GM12878 (cell line): Measurements from ENCODE around the gene VEPH1. TPM values are rescaled to one million over a fixed set of nuclear protein-coding genes. Genes with fewer than 3 reads are reported as not detected.

Source experiments
- ATAC-seq: fragments of 200-7000 bp; cut with Tn5 transposase; 3 replicates; pipeline ENCODE4 v1.9.1; 2020; ENCODE audit warnings: mild to moderate bottlenecking, moderate library complexity
- BruUV-seq: library from RNA; stranded (reverse); fragments of 400-500 nt; replicated peaks from 2 replicates; lab custom pipeline; 2021; lab: Mats Ljungman, UMichigan
- CTCF ChIA-PET: fragments of 300-600 bp; sonication (Branson Sonifier 250); formaldehyde crosslinking; extraction: SDS; loops from one replicate; lab custom pipeline; 2021; ENCODE audit warnings: inconsistent platforms; lab: Yijun Ruan, JAX
- POLR2A ChIA-PET: fragments of 350-600 bp; formaldehyde crosslinking; extraction: SDS; loops from one replicate; lab custom pipeline; 2021; ENCODE audit warnings: inconsistent platforms; lab: Charles Lee
- RAD21 ChIA-PET: fragments of 300-600 bp; sonication (Branson Sonifier 250); formaldehyde crosslinking; loops from one replicate; lab custom pipeline; 2023; ENCODE audit warnings: antibody characterized with exemption; ENCODE audit not compliant: unreplicated experiment; lab: Charles Lee
- SMC1A ChIA-PET: fragments of 300-600 bp; sonication (Branson Sonifier 250); formaldehyde crosslinking; loops from one replicate; lab custom pipeline; 2023; ENCODE audit not compliant: unreplicated experiment, uncharacterized antibody; lab: Charles Lee
- DNase-seq: peaks from one replicate; pipeline ENCODE4 v3.0.0-alpha.2; 2011; ENCODE audit warnings: low read depth, low spot score
- FAIRE-seq: peaks from 3 replicates; lab custom pipeline; 2011; peaks lifted over from hg19 to GRCh38; lab: Jason Lieb, UNC
- H2AFZ ChIP-seq: 2 replicates; pipeline ENCODE4 v1.6.0; 2011; ENCODE audit warnings: low read depth, low read length, control low read depth; ENCODE audit not compliant: control insufficient read depth
- H3K27ac ChIP-seq: 2 replicates; pipeline ENCODE4 v1.5.1; 2011; ENCODE audit warnings: control low read depth; ENCODE audit not compliant: control insufficient read depth, insufficient read depth
- H3K27me3 ChIP-seq, 2 experiments: replicated peaks in 1 of 2; 2 replicates each; pipeline versions ENCODE4 v1.6.0 to v1.6.1; 2011; ENCODE audit warnings: low read length in 1 of 2; ENCODE audit not compliant: control insufficient read depth in 2 of 2, insufficient read depth in 2 of 2
- H3K36me3 ChIP-seq, 2 experiments: 2 replicates each; pipeline ENCODE4 v1.5.1; 2011; ENCODE audit warnings: low read length in 1 of 2; ENCODE audit not compliant: control insufficient read depth in 2 of 2, insufficient read depth in 2 of 2
- H3K4me1 ChIP-seq: 2 replicates; pipeline ENCODE4 v1.6.1; 2011; ENCODE audit warnings: mild to moderate bottlenecking, low read length, moderate library complexity, mixed read lengths; ENCODE audit not compliant: control insufficient read depth, insufficient read depth
- H3K4me2 ChIP-seq: 2 replicates; pipeline ENCODE4 v1.6.0; 2011; ENCODE audit warnings: control low read depth; ENCODE audit not compliant: control insufficient read depth, insufficient read depth
- H3K4me3 ChIP-seq: fragments of 200-600 bp; sonication (generic); 2 replicates; pipeline ENCODE4 v1.5.1; 2016
- H3K79me2 ChIP-seq: 2 replicates; pipeline ENCODE4 v1.6.0; 2011; ENCODE audit warnings: low read length; ENCODE audit not compliant: control insufficient read depth, insufficient read depth
- H3K9ac ChIP-seq: 2 replicates; pipeline ENCODE4 v1.8.0; 2011; ENCODE audit warnings: low read length, control low read depth, mixed read lengths; ENCODE audit not compliant: control insufficient read depth, insufficient read depth
- H3K9me3 ChIP-seq: replicated peaks from 3 replicates; pipeline ENCODE4 v1.5.1; 2011; ENCODE audit warnings: mild to moderate bottlenecking, low read length; ENCODE audit not compliant: control insufficient read depth, insufficient read depth
- H4K20me1 ChIP-seq: 2 replicates; pipeline ENCODE4 v1.6.0; 2011; ENCODE audit not compliant: control insufficient read depth, insufficient read depth
- CHD1 ChIP-seq: IDR thresholded peaks from 2 replicates; pipeline ENCODE4 v1.6.1; 2012; ENCODE audit warnings: low read depth, low read length, improper control_type of control experiment
- DPF2 ChIP-seq: fragments of 450-650 bp; IDR thresholded peaks from 2 replicates; pipeline ENCODE4 v1.6.1; 2017; ENCODE audit warnings: mild to moderate bottlenecking
- GABPA ChIP-seq: IDR thresholded peaks from 2 replicates; pipeline ENCODE4 v1.6.1; 2014; ENCODE audit warnings: antibody characterized with exemption, low read depth, mild to moderate bottlenecking, inconsistent platforms
- HDAC2 ChIP-seq: fragments of 200-600 bp; sonication (generic); IDR thresholded peaks from 2 replicates; pipeline ENCODE4 v1.6.1; 2017
- HDAC6 ChIP-seq: fragments of 200-600 bp; sonication (generic); IDR thresholded peaks from one replicate; pipeline ENCODE4 v1.8.0; 2017; ENCODE audit warnings: antibody characterized with exemption; ENCODE audit not compliant: unreplicated experiment
- IKZF2 ChIP-seq, 2 experiments: fragments of 450-650 bp; IDR thresholded peaks; 2 replicates each; pipeline ENCODE4 v1.6.1; 2017; ENCODE audit warnings: mild to moderate bottlenecking in 2 of 2, moderate library complexity in 2 of 2
- KDM1A ChIP-seq: fragments of 200-600 bp; sonication (generic); IDR thresholded peaks from 2 replicates; pipeline ENCODE4 v1.6.1; 2016; ENCODE audit warnings: borderline replicate concordance
- NFIC ChIP-seq: IDR thresholded peaks from 2 replicates; pipeline ENCODE4 v1.6.1; 2012; ENCODE audit warnings: low read depth, mild to moderate bottlenecking, inconsistent platforms, low read length, moderate library complexity
- NR2C1 ChIP-seq: fragments of 450-650 bp; IDR thresholded peaks from 2 replicates; pipeline ENCODE4 v1.6.1; 2017; ENCODE audit warnings: antibody characterized with exemption, mild to moderate bottlenecking, moderate library complexity
- NR2C2 ChIP-seq: IDR thresholded peaks from 2 replicates; pipeline ENCODE4 v1.6.1; 2011; ENCODE audit warnings: borderline replicate concordance, low read depth; ENCODE audit not compliant: control insufficient read depth, insufficient read length
- NR2F1 ChIP-seq: fragments of 450-650 bp; conservative IDR thresholded peaks from 2 replicates; pipeline ENCODE4 v1.6.1; 2017; ENCODE audit warnings: mild to moderate bottlenecking
- PAX5 ChIP-seq: IDR thresholded peaks from 2 replicates; pipeline ENCODE4 v1.6.1; 2011; ENCODE audit warnings: low read depth, low read length, borderline replicate concordance
- PML ChIP-seq: IDR thresholded peaks from 2 replicates; pipeline ENCODE4 v1.6.1; 2012; ENCODE audit warnings: low read length, inconsistent platforms
- POLR2AphosphoS2 ChIP-seq: IDR thresholded peaks from 2 replicates; pipeline ENCODE4 v1.6.1; 2011; ENCODE audit warnings: low read depth, mild to moderate bottlenecking, low read length, improper control_type of control experiment, moderate library complexity
- RCOR1 ChIP-seq: conservative IDR thresholded peaks from 2 replicates; pipeline ENCODE4 v1.6.1; 2012; ENCODE audit warnings: low read depth, low read length, improper control_type of control experiment
- RELA ChIP-seq: fragments of 450-650 bp; IDR thresholded peaks from 2 replicates; pipeline ENCODE4 v1.8.0; 2014; ENCODE audit warnings: borderline replicate concordance; ENCODE audit not compliant: partially characterized antibody
- SP1 ChIP-seq: IDR thresholded peaks from one replicate; pipeline ENCODE4 v1.6.1; 2011; ENCODE audit warnings: low read depth, low read length
- STAT3 ChIP-seq: IDR thresholded peaks from 2 replicates; pipeline ENCODE4 v1.6.1; 2011; ENCODE audit warnings: low read depth, low read length, improper control_type of control experiment
- TCF3 ChIP-seq: IDR thresholded peaks from 2 replicates; pipeline ENCODE4 v1.6.1; 2012; ENCODE audit warnings: low read depth, mild to moderate bottlenecking, low read length, borderline replicate concordance; ENCODE audit not compliant: insufficient read depth
- TCF7 ChIP-seq: IDR thresholded peaks from 2 replicates; pipeline ENCODE4 v1.6.1; 2014; ENCODE audit warnings: antibody characterized with exemption, borderline replicate concordance
- ZNF24 ChIP-seq: fragments of 450-650 bp; IDR thresholded peaks from 2 replicates; pipeline ENCODE4 v1.6.1; 2017; ENCODE audit warnings: antibody characterized with exemption, mild to moderate bottlenecking
- ZZZ3 ChIP-seq: IDR thresholded peaks from 2 replicates; pipeline ENCODE4 v1.6.1; 2011; ENCODE audit warnings: low read depth; ENCODE audit not compliant: control insufficient read depth, insufficient read length
- WGBS: methylation state at CpG from one replicate; pipeline ENCODE4 v1.1.6; 2016; ENCODE audit warnings: low lambda C conversion rate; ENCODE audit not compliant: insufficient replicate concordance, insufficient coverage; ENCODE audit errors: missing lambda C conversion rate; 5-methylcytosine and 5-hydroxymethylcytosine counted together
- in situ Hi-C: fragments of 300-500 bp; cut with MboI; formaldehyde crosslinking; loops from 9 replicates; pipeline ENCODE4 v1.14.3; 2018; ENCODE audit warnings: mixed read lengths
- intact Hi-C: fragments of 100-400 bp; cut with micrococcal nuclease; formaldehyde crosslinking; loops from one replicate; pipeline ENCODE4 v1.14.2; 2022; ENCODE audit not compliant: unreplicated experiment
- polyA plus RNA-seq, 11 experiments: library from polyadenylated mRNA; depleted of rRNA in 4 of 11; unstranded in 6 of 11; stranded (reverse) in 5 of 11; fragments of >200 nt; fragmentation: Nextera tagmentation in 4 of 11; fragmentation: Illumina TruSeq in 1 of 11; extraction: Ambion mirVana in 4 of 11; extraction: Trizol in 1 of 11; gene quantifications; 1 replicate in 1 of 11; 2 replicates in 10 of 11; pipeline versions ENCODE4 v1.2.1 to v1.2.3, GENCODE V29; 2011 to 2016; ENCODE audit warnings: inconsistent platforms in 2 of 11, missing spikeins in 2 of 11, low read depth in 1 of 11
- total RNA-seq, 4 experiments: library from RNA; depleted of rRNA in 3 of 4; stranded (reverse); fragments of >200 nt in 3 of 4; fragmentation: Illumina TruSeq in 1 of 4; extraction: Trizol in 1 of 4; gene quantifications; 2 replicates each; pipeline versions ENCODE4 v1.2.1 to v1.2.3, GENCODE V29; 2013 to 2021
- TF ChIP-seq, protein P1 (sequence below): IDR thresholded peaks from 2 replicates; pipeline ENCODE4 v1.6.1; 2011; ENCODE audit warnings: mild to moderate bottlenecking, low read depth, low read length, moderate library complexity; ENCODE audit not compliant: insufficient replicate concordance
- TF ChIP-seq, protein P2 (sequence below), 3 experiments: IDR thresholded peaks in 2 of 3; conservative IDR thresholded peaks in 1 of 3; 2 replicates each; pipeline ENCODE4 v1.5.1; 2011; ENCODE audit warnings: low read depth in 3 of 3, low read length in 3 of 3, mild to moderate bottlenecking in 3 of 3, control low read depth in 2 of 3, moderate library complexity in 2 of 3, inconsistent platforms in 1 of 3, mixed read lengths in 1 of 3; ENCODE audit not compliant: control insufficient read depth in 2 of 3, insufficient read depth in 1 of 3; ENCODE audit errors: extremely low read depth in 1 of 3
- TF ChIP-seq, protein P3 (sequence below): IDR thresholded peaks from 2 replicates; pipeline ENCODE4 v1.6.1; 2012; ENCODE audit warnings: low read depth, low read length, improper control_type of control experiment

VEPH1 gene
- total and polyA plus RNA-seq, 10 of the 15 experiments (the other 5 are each of a cell fraction or from before 2014, with no cell fraction given), result 0.04 to 0.26 (median 0.17) TPM; not detected in 7

DNA sequence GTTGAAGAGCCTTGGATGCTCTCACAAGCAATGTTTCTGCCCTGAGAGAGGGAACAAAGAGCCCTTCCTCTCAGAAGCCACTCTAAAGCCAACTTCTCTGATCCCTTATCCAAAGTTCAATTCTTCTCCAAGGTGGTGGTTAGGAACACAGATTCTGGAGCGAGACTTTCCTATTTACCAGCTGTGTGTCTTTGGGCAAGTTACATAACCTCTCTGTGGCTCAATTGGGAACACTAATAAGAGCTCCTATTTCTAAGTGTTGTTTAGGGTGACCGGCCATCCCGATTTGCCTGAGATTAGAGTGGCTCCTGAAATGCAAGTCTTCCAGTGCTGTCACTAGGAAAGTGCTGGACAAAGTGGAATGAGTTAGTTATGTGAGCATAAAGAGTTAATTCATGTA is 175.4 kb downstream of the VEPH1 start (continued):
- no peak for TF ChIP-seq SP1
- TF ChIP-seq KDM1A, result no peak
- TF ChIP-seq CHD1, result no peak
- no peak for TF ChIP-seq RCOR1
- TF ChIP-seq, protein P1, sequence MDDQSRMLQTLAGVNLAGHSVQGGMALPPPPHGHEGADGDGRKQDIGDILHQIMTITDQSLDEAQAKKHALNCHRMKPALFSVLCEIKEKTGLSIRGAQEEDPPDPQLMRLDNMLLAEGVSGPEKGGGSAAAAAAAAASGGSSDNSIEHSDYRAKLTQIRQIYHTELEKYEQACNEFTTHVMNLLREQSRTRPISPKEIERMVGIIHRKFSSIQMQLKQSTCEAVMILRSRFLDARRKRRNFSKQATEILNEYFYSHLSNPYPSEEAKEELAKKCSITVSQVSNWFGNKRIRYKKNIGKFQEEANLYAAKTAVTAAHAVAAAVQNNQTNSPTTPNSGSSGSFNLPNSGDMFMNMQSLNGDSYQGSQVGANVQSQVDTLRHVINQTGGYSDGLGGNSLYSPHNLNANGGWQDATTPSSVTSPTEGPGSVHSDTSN, result no peak
- no peak for TF ChIP-seq NR2F1
- TF ChIP-seq, protein P2, sequence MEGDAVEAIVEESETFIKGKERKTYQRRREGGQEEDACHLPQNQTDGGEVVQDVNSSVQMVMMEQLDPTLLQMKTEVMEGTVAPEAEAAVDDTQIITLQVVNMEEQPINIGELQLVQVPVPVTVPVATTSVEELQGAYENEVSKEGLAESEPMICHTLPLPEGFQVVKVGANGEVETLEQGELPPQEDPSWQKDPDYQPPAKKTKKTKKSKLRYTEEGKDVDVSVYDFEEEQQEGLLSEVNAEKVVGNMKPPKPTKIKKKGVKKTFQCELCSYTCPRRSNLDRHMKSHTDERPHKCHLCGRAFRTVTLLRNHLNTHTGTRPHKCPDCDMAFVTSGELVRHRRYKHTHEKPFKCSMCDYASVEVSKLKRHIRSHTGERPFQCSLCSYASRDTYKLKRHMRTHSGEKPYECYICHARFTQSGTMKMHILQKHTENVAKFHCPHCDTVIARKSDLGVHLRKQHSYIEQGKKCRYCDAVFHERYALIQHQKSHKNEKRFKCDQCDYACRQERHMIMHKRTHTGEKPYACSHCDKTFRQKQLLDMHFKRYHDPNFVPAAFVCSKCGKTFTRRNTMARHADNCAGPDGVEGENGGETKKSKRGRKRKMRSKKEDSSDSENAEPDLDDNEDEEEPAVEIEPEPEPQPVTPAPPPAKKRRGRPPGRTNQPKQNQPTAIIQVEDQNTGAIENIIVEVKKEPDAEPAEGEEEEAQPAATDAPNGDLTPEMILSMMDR (IDR thresholded peaks at IDR 0.05 in 2 of 3, conservative IDR thresholded peaks at IDR 0.05 in 1 of 3; ENCODE audit: control insufficient read depth in 2 of 3, extremely low read depth in 1 of 3, insufficient read depth in 1 of 3, low read depth in 3 of 3, low read length in 3 of 3), result no peak
- no peak for TF ChIP-seq ZZZ3
- TF ChIP-seq, protein P3, sequence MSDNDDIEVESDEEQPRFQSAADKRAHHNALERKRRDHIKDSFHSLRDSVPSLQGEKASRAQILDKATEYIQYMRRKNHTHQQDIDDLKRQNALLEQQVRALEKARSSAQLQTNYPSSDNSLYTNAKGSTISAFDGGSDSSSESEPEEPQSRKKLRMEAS, result no peak
- no peak for TF ChIP-seq POLR2AphosphoS2
- no peak for TF ChIP-seq HDAC6

DNA sequence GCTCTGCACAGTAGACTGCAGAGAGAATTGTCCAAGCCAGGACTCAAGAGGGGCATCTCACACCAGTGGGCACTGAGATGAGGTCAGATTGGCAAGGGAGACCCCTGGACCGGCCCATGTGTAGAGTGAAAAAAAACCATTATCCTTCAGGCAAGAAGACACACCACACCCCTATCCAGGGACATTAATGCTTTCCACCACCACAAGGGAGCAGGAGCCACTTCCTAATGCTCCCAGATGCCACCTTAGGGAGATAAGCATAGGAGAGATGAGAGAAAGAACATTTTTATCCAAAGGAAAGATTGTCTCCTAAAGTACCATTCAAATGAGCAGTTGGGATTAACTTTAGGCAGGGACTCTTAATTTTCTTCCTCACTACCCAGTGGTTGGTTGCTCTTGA is 176.2 kb downstream of the VEPH1 start:
- no peak for DNase-seq
- no peak for FAIRE-seq
- POLR2A ChIA-PET, result no interaction called here
- H3K9me3 ChIP-seq, result no peaks in the 10 kb centered on the region
- H3K27ac ChIP-seq, result no peak overlapping the region
- intact Hi-C loops (no loop called here), in situ Hi-C loops (no loop called here)
- RAD21 ChIA-PET, result no interaction called here
- H2AFZ ChIP-seq, result no peak overlapping the region
- no peak overlapping the region for H3K4me3 ChIP-seq
- BruUV-seq, result no TSS peak
- H3K36me3 ChIP-seq, result no peaks in the 10 kb centered on the region
- WGBS, result 38% methylated on average over 1 of the region's 1 CpG
- H3K4me2 ChIP-seq, result no peak overlapping the region
- H3K9ac ChIP-seq, result no peak overlapping the region
- no peak for ATAC-seq
- H3K79me2 ChIP-seq, result no peaks in the 10 kb centered on the region
- no peaks in the 10 kb centered on the region; a peak in 1 of 4 replicates for H3K27me3 ChIP-seq
- CTCF ChIA-PET, result no interaction called here
- SMC1A ChIA-PET, result no interaction called here
- TF ChIP-seq IKZF2 (IDR thresholded peaks at IDR 0.05) (no peak), NR2C2 (no peak), RELA (no peak), NR2C1 (no peak), TCF3 (no peak), PAX5 (no peak), TCF7 (no peak), ZNF24 (no peak), HDAC2 (no peak), GABPA (no peak), NFIC (no peak), PML (no peak), DPF2 (no peak), STAT3 (no peak), CHD1 (no peak)
- TF ChIP-seq, all 136 proteins: peak for 0
- H4K20me1 ChIP-seq, result no peaks in the 10 kb centered on the region
- no peaks in the 10 kb centered on the region for H3K4me1 ChIP-seq
